NCI-H82 treated with DMSO at 0.1 percent for 48 hours (cell line): Measurements from ENCODE around the gene PRRT3.
A peak's percentile ranks its signal among the peaks of the same experiment; 100 is the strongest.
"Not testable (repeated sequence)": the region's sequence is repeated elsewhere in the genome, so short reads cannot be mapped to it uniquely, and the experiment has no call there.

ENCODE experiments used
- DNase-seq: peaks from one replicate; lab custom pipeline; 2025; ENCODE audit not compliant: unreplicated experiment; lab: John Stamatoyannopoulos, UW

PRRT3 gene

GRCh38 chr3:9918261-9919038, 33.8 kb downstream of the PRRT3 start:
- DNase-seq: no peak

DNA sequence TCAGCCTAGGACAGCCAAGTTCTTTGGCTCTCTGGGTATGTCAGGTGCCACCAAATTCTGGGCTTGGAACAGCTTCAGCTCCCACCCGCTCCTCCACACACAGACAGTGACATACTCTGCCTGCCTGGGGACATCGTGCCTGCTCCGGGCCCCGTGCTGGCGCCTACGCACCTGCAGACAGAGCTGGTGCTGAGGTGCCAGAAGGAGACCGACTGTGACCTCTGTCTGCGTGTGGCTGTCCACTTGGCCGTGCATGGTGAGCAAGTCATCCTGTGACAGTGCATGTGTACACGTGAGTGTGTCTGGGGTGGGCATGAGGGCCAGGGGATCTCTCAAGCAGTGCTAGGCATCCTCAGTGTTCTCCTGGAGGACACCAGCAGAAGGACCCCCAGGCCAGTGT, 34.4 kb downstream of the PRRT3 start:
- no peak for DNase-seq

DNA sequence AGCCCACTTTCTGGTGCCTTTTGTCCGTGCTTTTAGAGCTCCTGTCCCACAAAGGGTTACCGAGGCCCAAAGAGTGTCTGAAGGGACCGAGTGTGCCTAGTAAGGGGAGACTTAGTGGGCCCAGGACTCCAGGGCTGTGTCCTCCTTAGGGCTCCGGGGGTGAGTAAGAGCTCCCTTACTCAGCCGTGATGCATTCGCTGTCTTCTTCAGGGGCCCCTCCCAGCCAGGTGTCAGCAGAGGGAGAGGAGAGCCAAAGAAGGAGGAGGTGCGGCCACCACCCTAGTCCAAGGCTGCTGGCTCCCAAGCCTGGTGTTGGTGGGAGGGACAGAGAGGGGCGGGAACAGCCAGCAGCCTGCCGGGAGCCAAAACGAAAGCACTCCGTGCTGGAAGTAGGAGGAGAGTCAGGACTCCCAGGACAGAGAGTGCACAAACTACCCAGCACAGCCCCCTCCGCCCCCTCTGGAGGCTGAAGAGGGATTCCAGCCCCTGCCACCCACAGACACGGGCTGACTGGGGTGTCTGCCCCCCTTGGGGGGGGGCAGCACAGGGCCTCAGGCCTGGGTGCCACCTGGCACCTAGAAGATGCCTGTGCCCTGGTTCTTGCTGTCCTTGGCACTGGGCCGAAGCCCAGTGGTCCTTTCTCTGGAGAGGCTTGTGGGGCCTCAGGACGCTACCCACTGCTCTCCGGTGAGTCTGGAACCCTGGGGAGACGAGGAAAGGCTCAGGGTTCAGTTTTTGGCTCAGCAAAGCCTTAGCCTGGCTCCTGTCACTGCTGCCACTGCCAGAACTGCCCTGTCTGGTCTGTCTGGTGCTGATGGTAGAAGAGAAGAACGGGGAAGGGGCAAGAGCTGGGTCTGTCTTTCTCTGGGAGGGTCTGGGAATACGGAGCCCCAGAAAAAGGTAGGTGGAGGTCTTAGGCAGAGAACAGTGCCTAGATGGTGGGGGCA, 35.2 kb downstream of the PRRT3 start, which contains the start of gene IL17RC:
IL17RC (plus strand) TSS at position 365 of the 947 bp plus-strand sequence; CDS start at position 583, 218 bp downstream.
- DNase-seq: peak; percentile 45

DNA sequence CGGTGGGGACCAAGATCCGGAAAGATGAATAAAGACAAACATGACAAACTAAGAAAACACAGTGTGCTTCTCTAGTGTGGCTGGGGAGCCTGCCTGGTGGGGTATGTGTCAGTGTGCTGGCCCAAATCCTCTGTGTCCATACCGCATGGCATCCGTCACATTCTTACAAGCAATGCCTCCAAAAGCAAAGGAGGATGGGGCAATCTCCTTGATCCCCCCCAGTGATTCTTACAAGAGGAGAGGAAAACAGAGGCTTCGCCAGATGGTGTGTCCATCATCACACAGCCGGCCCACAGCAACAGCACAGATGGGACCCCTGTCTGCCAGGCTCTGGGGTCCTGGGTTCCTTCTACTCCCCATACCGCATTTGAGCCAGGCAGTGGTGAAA, 35.9 kb downstream of the PRRT3 start:
- DNase-seq: peak; percentile 21

GRCh38 chr3:9915254-9916141, 36.7 kb downstream of the PRRT3 start:
- peak; percentile 20 for DNase-seq

DNA sequence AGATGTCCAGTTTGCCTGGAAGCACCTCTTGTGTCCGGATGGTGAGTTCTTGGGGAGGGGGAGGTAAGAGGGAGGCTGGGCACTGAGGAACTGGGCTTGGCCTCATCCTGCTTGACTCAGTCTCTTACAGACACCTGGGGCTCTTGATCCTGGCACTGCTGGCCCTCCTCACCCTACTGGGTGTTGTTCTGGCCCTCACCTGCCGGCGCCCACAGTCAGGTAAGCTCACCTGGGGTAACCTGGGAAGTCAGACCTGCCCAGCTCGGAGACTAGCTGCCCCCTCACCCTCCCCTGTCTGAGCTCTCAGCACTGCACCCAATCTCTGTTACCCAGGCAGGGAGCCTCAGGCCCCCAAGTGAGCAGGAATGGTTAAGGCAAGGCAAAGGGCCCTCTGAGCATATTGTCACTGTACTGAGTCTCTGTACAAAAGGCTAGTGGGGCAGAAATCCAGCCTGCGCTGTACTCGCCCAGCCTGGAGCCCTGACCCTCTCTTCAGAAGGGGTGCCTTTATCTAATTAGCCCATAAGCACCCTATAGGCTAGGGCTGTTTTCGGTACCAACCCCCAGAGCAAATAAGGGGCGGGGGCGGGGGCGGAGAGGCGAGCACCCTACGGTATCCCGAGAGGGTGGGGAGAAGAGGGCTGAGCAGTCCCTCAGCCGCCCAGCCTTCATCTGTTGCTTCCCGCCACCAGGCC, 37.5 kb downstream of the PRRT3 start:
- DNase-seq: peak; percentile 19

DNA sequence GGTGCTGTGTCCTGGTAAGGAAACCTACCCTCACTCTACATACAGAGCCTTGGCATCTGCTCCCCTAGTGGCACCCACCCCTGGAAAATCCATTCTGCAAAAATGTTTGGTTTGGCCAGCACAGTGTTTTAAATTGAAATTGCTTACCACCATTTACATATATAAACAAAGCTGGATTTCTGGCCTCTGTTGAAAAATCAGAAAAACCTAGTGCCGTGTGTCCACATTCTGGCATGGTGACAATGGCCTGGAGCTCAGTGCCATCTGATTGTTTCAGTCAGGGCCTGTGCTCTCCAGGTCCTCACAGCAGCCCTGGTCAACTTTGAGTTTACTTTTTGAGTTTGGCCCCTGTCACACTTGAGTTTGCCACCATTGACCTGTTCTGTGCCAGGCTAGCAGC, 38.2 kb downstream of the PRRT3 start:
- no peak for DNase-seq

DNA sequence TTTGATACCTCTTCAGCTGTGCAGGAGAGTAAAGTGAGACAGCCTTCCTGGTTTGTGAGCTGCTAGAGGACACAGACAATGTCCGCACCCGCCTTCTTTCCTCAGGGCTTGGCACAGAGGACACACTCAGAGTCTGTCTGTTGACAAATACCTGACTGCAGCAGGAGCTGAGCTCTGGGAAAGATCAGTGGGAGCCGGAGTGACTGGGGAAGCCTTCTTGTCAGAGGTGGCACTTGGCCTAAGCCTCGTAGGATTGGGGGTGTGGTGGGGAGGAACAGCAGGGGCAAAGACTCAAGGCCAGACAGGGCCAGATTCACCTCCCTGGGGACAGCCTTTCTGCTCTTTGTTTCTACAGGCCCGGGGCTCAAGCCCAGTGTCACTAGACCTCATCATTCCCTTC, 38.6 kb downstream of the PRRT3 start:
- no peak for DNase-seq

GRCh38 chr3:9912294-9912935, 39.8 kb downstream of the PRRT3 start:
- no peak for DNase-seq

DNA sequence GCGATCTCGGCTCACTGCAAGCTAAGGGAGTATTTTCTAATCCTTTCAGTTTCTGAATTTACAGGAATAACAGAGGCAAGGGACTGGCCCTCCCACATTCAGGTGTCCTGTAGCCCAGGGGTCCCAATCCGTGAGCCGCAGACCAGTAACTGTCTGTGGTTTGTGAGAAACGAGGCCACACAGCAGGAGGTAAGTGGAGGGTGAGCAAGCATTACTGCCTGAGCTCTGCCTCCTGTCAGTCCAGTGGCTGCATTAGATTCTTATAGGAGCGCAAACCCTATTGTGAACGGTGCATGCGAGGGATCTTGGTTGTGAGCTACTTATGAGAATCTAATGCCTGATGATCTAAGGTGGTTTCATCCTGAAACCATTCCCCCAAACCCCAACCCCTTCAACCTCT, 40.3 kb downstream of the PRRT3 start:
- DNase-seq: no peak

GRCh38 chr3:9909221-9910013, 42.8 kb downstream of the PRRT3 start:
- DNase-seq: no peak

- no peak for DNase-seq
Measured at GRCh38 chr3:9908286-9908685, 43.9 kb downstream of the PRRT3 start.

GRCh38 chr3:9906480-9906879, 45.7 kb downstream of the PRRT3 start:
- DNase-seq: no peak

GRCh38 chr3:9903904-9904303, 48.3 kb downstream of the PRRT3 start:
- DNase-seq: no peak

DNA sequence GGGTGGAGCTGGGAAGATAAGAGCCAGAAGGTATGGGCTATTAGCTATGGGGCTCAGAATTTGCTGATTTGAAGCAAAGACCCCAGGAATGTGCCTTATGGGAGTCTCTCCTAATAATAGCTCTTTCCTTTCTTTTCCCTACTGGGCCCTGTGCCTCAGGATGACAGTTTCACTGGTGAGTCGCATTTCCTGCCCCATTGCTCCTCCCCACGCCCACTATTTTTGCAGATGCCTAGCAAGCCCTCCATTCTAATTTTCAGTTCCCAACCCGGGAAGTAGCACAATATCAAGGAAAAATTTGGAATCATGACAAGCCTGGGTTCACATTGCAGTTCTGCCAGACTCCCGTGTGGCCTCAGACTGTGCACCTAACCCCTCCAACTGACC, 49.0 kb downstream of the PRRT3 start:
- no peak for DNase-seq

GRCh38 chr3:9902372-9903237, 49.6 kb downstream of the PRRT3 start, which contains the start of gene IL17RE:
Gene IL17RE (plus strand): TSS chr3:9902848. CDS start chr3:9902933, 85 bp downstream.
- no peak for DNase-seq

DNA sequence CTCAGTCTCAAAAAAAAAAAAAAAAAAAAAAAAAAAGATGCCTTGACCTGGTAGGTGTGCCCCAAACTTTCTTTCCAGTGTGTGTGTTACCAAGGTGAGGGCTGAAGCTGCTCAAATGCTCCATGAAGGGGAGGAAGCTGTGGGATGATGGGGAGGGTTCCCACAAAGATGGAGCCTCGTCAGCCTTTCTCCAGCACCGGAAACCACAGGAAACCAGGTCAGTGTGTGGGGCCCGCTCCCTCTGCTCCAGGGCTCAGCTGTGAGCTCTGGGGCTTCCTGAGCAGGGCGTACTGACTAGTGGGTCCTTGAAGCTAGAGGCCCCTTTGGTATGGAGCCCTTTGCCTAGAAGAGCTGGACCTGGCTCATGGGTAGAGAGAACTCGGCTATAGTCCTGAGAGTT, 50.2 kb downstream of the PRRT3 start:
- no peak for DNase-seq

DNA sequence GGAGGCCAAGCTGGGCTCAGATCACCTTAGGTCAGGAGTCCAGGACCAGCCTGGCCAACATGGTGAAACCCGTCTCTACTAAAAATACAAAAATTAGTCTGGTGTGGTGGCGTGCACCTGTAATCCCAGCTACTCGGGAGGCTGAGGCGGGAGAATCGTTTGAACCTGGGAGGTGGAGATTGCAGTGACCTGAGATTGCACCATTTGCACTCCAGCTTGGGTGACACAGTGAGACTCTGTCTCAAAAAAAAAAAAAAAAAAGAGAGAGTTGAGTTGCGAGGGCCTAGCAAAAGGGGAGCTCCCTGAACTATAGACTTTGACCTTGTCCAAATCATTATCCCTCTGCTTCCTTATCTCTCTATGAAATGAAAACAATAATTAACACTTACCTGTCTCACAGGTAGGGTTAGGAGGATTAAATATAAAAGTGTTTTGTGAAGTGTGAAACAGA, 51.2 kb downstream of the PRRT3 start:
- not testable (repeated sequence) for DNase-seq
